HTR-8/SVneo (cell line): ENCODE data around the gene IRAK2.

Experiments
- DNase-seq: peaks from one replicate; pipeline ENCODE4 v3.0.0; 2011; ENCODE audit warnings: low spot score, mixed read lengths; ENCODE audit not compliant: insufficient read length
- FAIRE-seq: peaks from 2 replicates; lab custom pipeline; 2011; peaks lifted over from hg19 to GRCh38; lab: Jason Lieb, UNC

The IRAK2 gene

GRCh38 chr3:10187290-10187876 lies 22.7 kb downstream of the IRAK2 start:
- FAIRE-seq (no peak), DNase-seq (no peak)

- no peak for DNase-seq
- no peak for FAIRE-seq
These were observed 23.2 kb downstream of the IRAK2 start for GRCh38 chr3:10187944-10188343.

GRCh38 chr3:10188804-10189556 lies 24.3 kb downstream of the IRAK2 start:
- FAIRE-seq (no peak), DNase-seq (no peak)

- DNase-seq, result no peak
- no peak for FAIRE-seq
These were observed 25.0 kb downstream of the IRAK2 start for GRCh38 chr3:10189557-10190354.

- DNase-seq (peak; percentile 67), FAIRE-seq (no peak)
These were observed 28.4 kb downstream of the IRAK2 start for GRCh38 chr3:10192953-10193691.

GRCh38 chr3:10193692-10194327 lies 29.1 kb downstream of the IRAK2 start:
- FAIRE-seq, result no peak
- DNase-seq, result no peak

GRCh38 chr3:10194328-10195071 lies 29.8 kb downstream of the IRAK2 start:
- FAIRE-seq (no peak), DNase-seq (no peak)

- no peak for FAIRE-seq
- no peak for DNase-seq
These were observed 30.8 kb downstream of the IRAK2 start for GRCh38 chr3:10195366-10196089.

- FAIRE-seq (no peak), DNase-seq (no peak)
These were observed 31.8 kb downstream of the IRAK2 start for GRCh38 chr3:10196389-10197052.

GRCh38 chr3:10198226-10198625 lies 33.5 kb downstream of the IRAK2 start:
- DNase-seq (no peak), FAIRE-seq (no peak)

- no peak for FAIRE-seq
These were observed 34.3 kb downstream of the IRAK2 start for GRCh38 chr3:10198761-10199649.

GRCh38 chr3:10204921-10205320 lies 40.2 kb downstream of the IRAK2 start:
- FAIRE-seq (no peak), DNase-seq (no peak)

More at GRCh38 chr3:10198761-10199649, 34.3 kb downstream of the IRAK2 start:
- no peak for DNase-seq

- FAIRE-seq, result peak; percentile 16
- peak; percentile 73 for DNase-seq
These were observed 40.9 kb downstream of the IRAK2 start for GRCh38 chr3:10205451-10206165.

GRCh38 chr3:10206166-10206511 lies 41.4 kb downstream of the IRAK2 start:
- FAIRE-seq (no peak), DNase-seq (no peak)

GRCh38 chr3:10213156-10213792 lies 48.6 kb downstream of the IRAK2 start:
- DNase-seq (no peak), FAIRE-seq (no peak)
